OCI-LY7 (cell line): ENCODE data around the gene WNT5A. TPM values are rescaled to one million over a fixed set of nuclear protein-coding genes. Genes with fewer than 3 reads are reported as not detected.
A peak's percentile ranks its signal among the peaks of the same experiment; 100 is the strongest.

ENCODE experiments used
- BruUV-seq: library from RNA; stranded (reverse); fragments of 400-500 nt; replicated peaks from 2 replicates; lab custom pipeline; 2021; lab: Mats Ljungman, UMichigan
- CTCF ChIA-PET: fragments of 300-600 bp; sonication (Branson Sonifier 250); formaldehyde crosslinking; loops from one replicate; lab custom pipeline; 2022; ENCODE audit warnings: antibody characterized with exemption; ENCODE audit not compliant: unreplicated experiment; lab: Charles Lee
- POLR2A ChIA-PET: fragments of 300-600 bp; sonication (Branson Sonifier 250); formaldehyde crosslinking; loops from one replicate; lab custom pipeline; 2022; ENCODE audit warnings: antibody characterized with exemption; lab: Charles Lee
- DNase-seq: peaks from one replicate; pipeline ENCODE4 v3.0.0-alpha.2; 2015; ENCODE audit warnings: low spot score
- H2AFZ ChIP-seq: fragments of 200-600 bp; sonication (generic), shearing (Covaris generic); 2 replicates; pipeline ENCODE4 v1.6.1; 2014; ENCODE audit warnings: mild to moderate bottlenecking, antibody characterized with exemption, low read length, moderate library complexity
- H3K27ac ChIP-seq: fragments of 200-600 bp; sonication (generic); 2 replicates; pipeline ENCODE4 v1.5.1; 2014; ENCODE audit warnings: mixed run types, low read depth, mild to moderate bottlenecking, moderate library complexity, low read length, inconsistent platforms; ENCODE audit not compliant: poor library complexity, severe bottlenecking
- H3K36me3 ChIP-seq: fragments of 200-600 bp; sonication (generic); 2 replicates; pipeline ENCODE4 v1.6.1; 2014; ENCODE audit warnings: mild to moderate bottlenecking, antibody characterized with exemption, low read length, moderate library complexity, mixed read lengths; ENCODE audit not compliant: insufficient read depth
- H3K4me1 ChIP-seq: fragments of 200-600 bp; sonication (generic); 2 replicates; pipeline ENCODE4 v1.5.1; 2014; ENCODE audit warnings: mild to moderate bottlenecking, low read length; ENCODE audit not compliant: insufficient read depth, poor library complexity, severe bottlenecking
- H3K4me2 ChIP-seq: fragments of 200-600 bp; sonication (generic); 2 replicates; pipeline ENCODE4 v1.6.1; 2014; ENCODE audit warnings: mild to moderate bottlenecking, low read length
- H3K4me3 ChIP-seq: fragments of 200-600 bp; sonication (generic); 2 replicates; pipeline ENCODE4 v1.5.1; 2014; ENCODE audit warnings: mild to moderate bottlenecking, low read depth, low read length; ENCODE audit not compliant: poor library complexity, severe bottlenecking
- H3K79me2 ChIP-seq: fragments of 200-600 bp; sonication (generic); 2 replicates; pipeline ENCODE4 v1.6.1; 2016; ENCODE audit warnings: low read depth, mild to moderate bottlenecking, low read length, moderate library complexity, mixed read lengths; ENCODE audit not compliant: insufficient read depth
- H3K9me2 ChIP-seq: fragments of 200-600 bp; sonication (generic); 2 replicates; pipeline ENCODE4 v1.6.1; 2016; ENCODE audit warnings: mild to moderate bottlenecking, low read length, mixed read lengths; ENCODE audit not compliant: insufficient read depth
- H3K9me3 ChIP-seq: fragments of 200-600 bp; sonication (generic); 2 replicates; pipeline ENCODE4 v1.6.1; 2014; ENCODE audit warnings: mild to moderate bottlenecking, mixed run types, low read length, mixed read lengths
- H4K20me1 ChIP-seq: fragments of 200-600 bp; sonication (generic); 2 replicates; pipeline ENCODE4 v1.6.1; 2014; ENCODE audit warnings: mild to moderate bottlenecking, antibody characterized with exemption, low read length, moderate library complexity, mixed read lengths; ENCODE audit not compliant: insufficient read depth
- CTCF ChIP-seq: fragments of 200-600 bp; sonication (generic); conservative IDR thresholded peaks from 2 replicates; pipeline ENCODE4 v1.5.1; 2014; ENCODE audit warnings: mild to moderate bottlenecking, antibody characterized with exemption, low read length, moderate library complexity, mixed read lengths
- EZH2phosphoT487 ChIP-seq: fragments of 200-600 bp; sonication (generic); IDR thresholded peaks from 2 replicates; pipeline ENCODE4 v1.6.1; 2018; ENCODE audit warnings: low read depth, borderline replicate concordance, mild to moderate bottlenecking, mixed run types, antibody characterized with exemption, low read length, moderate library complexity, mixed read lengths
- intact Hi-C: fragments of 100-400 bp; cut with micrococcal nuclease; formaldehyde crosslinking; loops from one replicate; pipeline ENCODE4 v1.10.0; 2022; ENCODE audit not compliant: unreplicated experiment
- total RNA-seq, 2 experiments: library from RNA; depleted of rRNA in 1 of 2; stranded (reverse); fragments of >200 nt in 1 of 2; shearing (Covaris generic) in 1 of 2; gene quantifications; 2 replicates each; pipeline ENCODE4 v1.2.3, GENCODE V29; 2014 to 2022

WNT5A gene
- total RNA-seq, 2 experiments from 2014 or later = 4.6 to 18.1 TPM

GRCh38 chr3:55489798-55490132 lies 2.7 kb upstream of the WNT5A start:
- CTCF ChIA-PET = no interaction called here
- H3K4me2 ChIP-seq = no peak overlapping the region
- H3K9me3 ChIP-seq = no peaks in the 10 kb centered on the region
- intact Hi-C loops = loop anchor here (5.0 to 10.0 kb wide), 5 partner anchors 55 to 1068 kb away; partner anchors contain the start of gene CCDC66
- H3K4me1 ChIP-seq = peaks cover 19% of the 10 kb centered on the region
- DNase-seq = no peak
- no peak overlapping the region for H3K27ac ChIP-seq
- H3K36me3 ChIP-seq = no peaks in the 10 kb centered on the region
- TF ChIP-seq CTCF = no peak
- TF ChIP-seq EZH2phosphoT487 = no peak
- POLR2A ChIA-PET = no interaction called here
- H3K79me2 ChIP-seq = no peaks in the 10 kb centered on the region
- no peaks in the 10 kb centered on the region for H3K9me2 ChIP-seq
- BruUV-seq = no TSS peak
- no peak overlapping the region for H3K4me3 ChIP-seq
- no peak overlapping the region for H2AFZ ChIP-seq
- no peaks in the 10 kb centered on the region for H4K20me1 ChIP-seq

- TF ChIP-seq CTCF (no peak), EZH2phosphoT487 (no peak)
- Histone ChIP-seq H3K36me3 (no peaks in the 10 kb centered on the region), H2AFZ (peak overlapping the region; percentile 89), H3K9me3 (no peaks in the 10 kb centered on the region), H4K20me1 (no peaks in the 10 kb centered on the region), H3K79me2 (no peaks in the 10 kb centered on the region), H3K4me1 (peaks cover 19% of the 10 kb centered on the region), H3K9me2 (no peaks in the 10 kb centered on the region), H3K4me3 (peak overlapping the region; percentile 87), H3K27ac (no peak overlapping the region), H3K4me2 (peak overlapping the region; percentile 91)
- CTCF ChIA-PET = interaction anchor here (0.6 kb wide), 2 partner anchors 94 to 610 kb away, joined by 3 to 4 read pairs; no protein-coding TSS in a partner anchor
- no TSS peak for BruUV-seq
- POLR2A ChIA-PET = interaction anchor here (0.7 to 2.7 kb wide), 5 partner anchors 93 to 268 kb away, joined by 3 to 14 read pairs (median 4); no protein-coding TSS in a partner anchor
- DNase-seq = peak; percentile 77
- intact Hi-C loops = loop anchor here (5.0 to 10.0 kb wide), 5 partner anchors 56 to 1069 kb away; partner anchors contain the start of gene CCDC66
Observed at GRCh38 chr3:55488398-55489055, 1.4 kb upstream of the WNT5A start.
